Measurements from ENCODE around the gene HAGH. TPM values are rescaled to one million over a fixed set of nuclear protein-coding genes. Genes with fewer than 3 reads are reported as not detected.

The HAGH gene
- total RNA-seq, 1 donor from 2014 or later = 76.2 TPM

GRCh38 chr16:1763521-1764511 lies 62.8 kb downstream of the HAGH start:
- no peak for DNase-seq (ENCODE audit: low read depth, low spot score)

- no peak for DNase-seq (ENCODE audit: low read depth, low spot score)
These were observed 63.6 kb downstream of the HAGH start for GRCh38 chr16:1762879-1763520.

- DNase-seq (ENCODE audit: low read depth, low spot score) = no peak
These were observed 64.3 kb downstream of the HAGH start for GRCh38 chr16:1762196-1762878.

- no peak for DNase-seq (ENCODE audit: low read depth, low spot score)
These were observed 64.9 kb downstream of the HAGH start for GRCh38 chr16:1761751-1762150.

GRCh38 chr16:1760911-1761310 lies 65.7 kb downstream of the HAGH start:
- DNase-seq (ENCODE audit: low read depth, low spot score) = no peak

- no peak for DNase-seq (ENCODE audit: low read depth, low spot score)
These were observed 67.1 kb downstream of the HAGH start for GRCh38 chr16:1759511-1759910.

GRCh38 chr16:1758923-1759322 lies 67.7 kb downstream of the HAGH start:
- no peak for DNase-seq (ENCODE audit: low read depth, low spot score)

- DNase-seq (ENCODE audit: low read depth, low spot score) = no peak
These were observed 68.7 kb downstream of the HAGH start for GRCh38 chr16:1757714-1758461.

Other genes starting within 250 kb of the HAGH start
- 19.8 and 20.8 TPM in 2 replicates for gene IFT140, start 214.8 kb downstream of the HAGH start, total RNA-seq
- gene CRAMP1, start 214.5 kb downstream of the HAGH start, total RNA-seq = 6.7 and 9.3 TPM in 2 replicates
- gene JPT2, start 148.5 kb downstream of the HAGH start, total RNA-seq = 45.9 and 81.5 TPM in 2 replicates
- 27.4 and 31.2 TPM in 2 replicates for gene MAPK8IP3, start 120.6 kb downstream of the HAGH start, total RNA-seq
- gene NME3, start 55.3 kb downstream of the HAGH start, total RNA-seq = 53.0 and 58.7 TPM in 2 replicates
- 5.9 and 7.1 TPM in 2 replicates for gene EME2, start 54.0 kb downstream of the HAGH start, total RNA-seq
- 91.0 and 100 TPM in 2 replicates for gene MRPS34, start 53.7 kb downstream of the HAGH start, total RNA-seq
- 39.4 and 44.8 TPM in 2 replicates for gene SPSB3, start 44.3 kb downstream of the HAGH start, total RNA-seq
- 74.5 and 77.8 TPM in 2 replicates for gene NUBP2, start 43.9 kb downstream of the HAGH start, total RNA-seq
- not detected in 2 replicates for gene IGFALS, start 33.1 kb downstream of the HAGH start, total RNA-seq
- 91.9 and 93.0 TPM in 2 replicates for gene FAHD1, start 381 bp upstream of the HAGH start, total RNA-seq
- gene MEIOB, start 45.3 kb upstream of the HAGH start, total RNA-seq = 0.40 TPM in 1 of 2 replicates, not detected in the other
- not detected in 2 replicates for gene HS3ST6, start 91.6 kb upstream of the HAGH start, total RNA-seq
- 10.9 and 11.1 TPM in 2 replicates for gene MSRB1, start 116.4 kb upstream of the HAGH start, total RNA-seq
- gene RPL3L, start 127.9 kb upstream of the HAGH start, total RNA-seq = not detected in 2 replicates
- gene NDUFB10, start 132.7 kb upstream of the HAGH start, total RNA-seq = 169 and 200 TPM in 2 replicates
- 2,313 and 4,514 TPM in 2 replicates for gene RPS2, start 138.0 kb upstream of the HAGH start, total RNA-seq
- not detected in 2 replicates for gene RNF151, start 140.0 kb upstream of the HAGH start, total RNA-seq
- gene TBL3, start 145.2 kb upstream of the HAGH start, total RNA-seq = 59.4 and 61.9 TPM in 2 replicates
- 0.07 and 0.13 TPM in 2 replicates for gene NOXO1, start 154.6 kb upstream of the HAGH start, total RNA-seq
- 13.5 and 21.1 TPM in 2 replicates for gene GFER, start 157.4 kb upstream of the HAGH start, total RNA-seq
- 1.8 and 5.6 TPM in 2 replicates for gene SYNGR3, start 163.1 kb upstream of the HAGH start, total RNA-seq
- 22.8 and 23.4 TPM in 2 replicates for gene ZNF598, start 183.0 kb upstream of the HAGH start, total RNA-seq
- 0.33 and 0.46 TPM in 2 replicates for gene NPW, start 193.0 kb upstream of the HAGH start, total RNA-seq
- gene NHERF2, start 200.1 kb upstream of the HAGH start, total RNA-seq = 53.2 and 76.2 TPM in 2 replicates
- gene NTHL1, start 221.0 kb upstream of the HAGH start, total RNA-seq = 48.6 and 48.9 TPM in 2 replicates
- 35.1 and 47.5 TPM in 2 replicates for gene TSC2, start 221.2 kb upstream of the HAGH start, total RNA-seq